Activated CD8-positive, alpha-beta memory T cell treated with anti-CD3 and anti-CD28 coated beads, Interleukin-2, amount 10 ng/mL, durations not matched to agents 7 days and 5 days (primary cell): ENCODE results near the gene RGPD8. TPM values are rescaled to one million over a fixed set of nuclear protein-coding genes. Genes with fewer than 3 reads are reported as not detected.
"Not testable (repeated sequence)": the region's sequence is repeated elsewhere in the genome, so short reads cannot be mapped to it uniquely, and the experiment has no call there.

Experiments used
- ATAC-seq: fragments of 150-1000 bp; cut with Tn5 transposase; one replicate; pipeline ENCODE4 v1.10.0; 2021; ENCODE audit warnings: moderate library complexity
- CTCF ChIA-PET: fragments of 350-600 bp; sonication (Branson Sonifier 250); formaldehyde crosslinking; loops from one replicate; lab custom pipeline; 2021; ENCODE audit warnings: antibody characterized with exemption; lab: Charles Lee
- DNase-seq: peaks from one replicate; pipeline ENCODE4 v3.0.0-alpha.2; 2020
- H3K27ac Mint-ChIP-seq: one replicate; pipeline ENCODE4 v1.8.0; 2021; ENCODE audit warnings: mild to moderate bottlenecking, mixed read lengths
- H3K27me3 Mint-ChIP-seq: one replicate; pipeline ENCODE4 v1.8.0; 2021; ENCODE audit warnings: mixed read lengths
- H3K36me3 Mint-ChIP-seq: one replicate; pipeline ENCODE4 v1.8.0; 2021; ENCODE audit warnings: mild to moderate bottlenecking, mixed read lengths
- H3K4me1 Mint-ChIP-seq: one replicate; pipeline ENCODE4 v1.8.0; 2021; ENCODE audit warnings: mixed read lengths
- H3K4me3 Mint-ChIP-seq: one replicate; pipeline ENCODE4 v1.8.0; 2021; ENCODE audit warnings: mild to moderate bottlenecking, moderate library complexity, mixed read lengths
- H3K9me3 Mint-ChIP-seq: one replicate; pipeline ENCODE4 v1.8.0; 2022; ENCODE audit warnings: low read depth, mixed read lengths
- total RNA-seq, 2 experiments: library from RNA; stranded (reverse); gene quantifications; one replicate each; pipeline ENCODE4 v1.2.3, GENCODE V29; 2021

The RGPD8 gene
- total RNA-seq, 2 experiments from 2014 or later: 8.4 to 13.1 TPM

DNA sequence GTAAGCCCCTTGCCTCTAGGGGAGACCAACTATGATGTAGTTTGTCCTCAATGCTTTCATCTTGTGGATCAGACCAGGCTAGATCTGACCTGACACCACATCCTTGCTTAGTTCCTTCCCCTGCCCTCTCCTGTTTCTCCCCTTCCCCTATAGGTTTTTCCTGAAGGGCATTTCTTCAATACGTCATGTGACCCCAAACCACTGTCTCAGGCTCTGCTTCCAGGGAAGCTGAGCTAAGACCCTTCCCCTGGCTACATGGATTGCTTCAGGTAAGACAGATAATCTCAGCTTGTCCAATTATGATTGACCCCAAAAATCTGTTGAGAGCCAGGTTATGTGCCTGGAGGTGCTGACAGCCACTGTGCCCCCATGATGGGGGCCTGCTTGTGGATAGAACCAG is 25.9 kb upstream of the RGPD8 start:
- CTCF ChIA-PET: no interaction called here
- no peak for DNase-seq
- peaks cover 30% of the 10 kb centered on the region for H3K27me3 Mint-ChIP-seq
- H3K27ac Mint-ChIP-seq: no peak overlapping the region
- H3K36me3 Mint-ChIP-seq: no peaks in the 10 kb centered on the region
- no peaks in the 10 kb centered on the region for H3K4me1 Mint-ChIP-seq
- ATAC-seq: no peak
- no peaks in the 10 kb centered on the region for H3K9me3 Mint-ChIP-seq
- H3K4me3 Mint-ChIP-seq: no peak overlapping the region

DNA sequence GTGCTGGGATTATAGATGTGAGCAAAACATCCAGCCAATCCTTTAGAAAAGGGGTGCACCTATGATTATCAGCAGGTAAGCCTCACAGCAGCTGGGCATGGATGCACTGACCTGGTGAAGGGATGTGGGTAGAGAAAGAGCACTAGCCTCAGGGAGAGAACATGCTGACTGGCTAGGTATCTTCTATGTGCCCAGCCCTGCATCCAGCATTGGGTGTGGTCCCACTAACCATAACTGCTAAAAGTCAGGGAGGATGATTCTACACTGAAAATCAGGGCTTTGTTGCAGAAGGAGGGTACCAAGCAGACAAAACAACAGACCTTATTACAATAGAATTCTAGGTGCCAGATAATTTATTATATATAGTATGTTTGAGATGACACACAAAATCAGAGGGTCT is 21.1 kb upstream of the RGPD8 start:
- CTCF ChIA-PET: no interaction called here
- Mint-ChIP-seq H3K4me1 (no peaks in the 10 kb centered on the region), H3K27me3 (peaks cover 3% of the 10 kb centered on the region), H3K4me3 (no peak overlapping the region), H3K9me3 (no peaks in the 10 kb centered on the region), H3K27ac (no peak overlapping the region), H3K36me3 (no peaks in the 10 kb centered on the region)
- DNase-seq: no peak
- ATAC-seq: no peak

DNA sequence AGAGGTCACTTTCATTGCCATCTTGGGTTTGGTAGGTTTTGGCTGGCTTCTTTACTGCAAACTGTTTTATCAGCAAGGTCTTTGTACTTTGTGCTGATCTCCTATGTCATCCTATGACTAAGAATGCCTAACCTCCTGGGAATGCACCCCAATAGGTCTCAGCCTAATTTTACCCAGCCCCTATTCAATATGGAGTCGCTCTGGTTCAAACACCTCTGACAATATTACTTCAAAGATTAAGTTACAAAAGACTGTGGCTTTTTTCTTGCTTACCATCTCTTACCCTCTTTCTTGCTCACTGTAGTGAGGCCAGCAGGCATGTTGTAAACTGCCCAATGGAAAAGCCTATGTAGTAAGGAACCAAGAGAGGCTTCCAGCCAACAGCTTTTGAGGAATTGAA is 17.9 kb upstream of the RGPD8 start:
- H3K9me3 Mint-ChIP-seq: no peaks in the 10 kb centered on the region
- CTCF ChIA-PET: no interaction called here

DNA sequence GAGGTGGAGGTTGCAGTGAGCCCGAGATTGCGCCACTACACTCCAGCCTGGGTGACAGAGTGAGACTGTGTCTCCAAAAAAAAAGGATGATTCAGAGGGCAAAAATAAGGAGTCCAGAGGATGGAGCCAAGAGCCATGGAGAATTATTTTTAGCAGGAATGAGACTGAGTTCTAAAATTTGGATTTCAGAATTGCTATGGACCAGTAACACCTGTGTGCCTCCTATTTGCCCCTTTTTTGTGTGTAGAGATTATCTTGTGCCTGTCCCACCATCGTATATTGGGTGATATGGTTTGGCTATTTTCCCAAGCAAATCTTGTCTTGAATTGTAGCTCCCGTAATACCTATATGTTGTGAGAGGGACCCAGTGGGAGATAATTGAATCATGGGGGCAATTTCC is 16.4 kb upstream of the RGPD8 start:
- Mint-ChIP-seq H3K9me3 (no peaks in the 10 kb centered on the region), H3K36me3 (no peaks in the 10 kb centered on the region), H3K4me1 (no peaks in the 10 kb centered on the region), H3K4me3 (no peak overlapping the region), H3K27ac (no peak overlapping the region), H3K27me3 (peaks cover 4% of the 10 kb centered on the region)
- no peak for DNase-seq
- ATAC-seq: no peak
- CTCF ChIA-PET: no interaction called here

More for the DNA sequence above, 17.9 kb upstream of the RGPD8 start:
- Mint-ChIP-seq H3K27ac (no peak overlapping the region), H3K27me3 (peaks cover 2% of the 10 kb centered on the region), H3K4me3 (no peak overlapping the region), H3K4me1 (no peaks in the 10 kb centered on the region), H3K36me3 (no peaks in the 10 kb centered on the region)
- DNase-seq (no peak), ATAC-seq (no peak)

DNA sequence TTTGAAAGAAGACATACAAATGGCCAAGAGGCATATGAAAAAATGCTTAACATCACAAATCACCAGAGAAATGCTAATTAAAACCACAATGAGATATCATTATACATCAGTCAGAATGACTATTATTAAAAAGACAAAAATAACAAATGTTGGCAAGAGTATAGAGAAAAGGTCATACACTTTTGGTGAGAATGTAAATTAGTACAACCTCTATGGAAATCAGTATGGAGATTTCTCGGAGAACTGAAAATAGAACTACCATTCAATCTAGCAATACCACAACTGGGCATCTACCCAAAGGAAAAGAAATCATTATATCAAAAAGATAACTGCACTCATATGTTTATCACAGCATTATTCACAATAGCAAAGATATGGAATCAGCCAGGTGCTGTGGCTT is 10.8 kb upstream of the RGPD8 start:
- H3K4me1 Mint-ChIP-seq, H3K4me3 Mint-ChIP-seq, H3K36me3 Mint-ChIP-seq, DNase-seq, H3K9me3 Mint-ChIP-seq, CTCF ChIA-PET, H3K27ac Mint-ChIP-seq, ATAC-seq: not testable (repeated sequence)
- H3K27me3 Mint-ChIP-seq: peaks cover 37% of the 10 kb centered on the region

DNA sequence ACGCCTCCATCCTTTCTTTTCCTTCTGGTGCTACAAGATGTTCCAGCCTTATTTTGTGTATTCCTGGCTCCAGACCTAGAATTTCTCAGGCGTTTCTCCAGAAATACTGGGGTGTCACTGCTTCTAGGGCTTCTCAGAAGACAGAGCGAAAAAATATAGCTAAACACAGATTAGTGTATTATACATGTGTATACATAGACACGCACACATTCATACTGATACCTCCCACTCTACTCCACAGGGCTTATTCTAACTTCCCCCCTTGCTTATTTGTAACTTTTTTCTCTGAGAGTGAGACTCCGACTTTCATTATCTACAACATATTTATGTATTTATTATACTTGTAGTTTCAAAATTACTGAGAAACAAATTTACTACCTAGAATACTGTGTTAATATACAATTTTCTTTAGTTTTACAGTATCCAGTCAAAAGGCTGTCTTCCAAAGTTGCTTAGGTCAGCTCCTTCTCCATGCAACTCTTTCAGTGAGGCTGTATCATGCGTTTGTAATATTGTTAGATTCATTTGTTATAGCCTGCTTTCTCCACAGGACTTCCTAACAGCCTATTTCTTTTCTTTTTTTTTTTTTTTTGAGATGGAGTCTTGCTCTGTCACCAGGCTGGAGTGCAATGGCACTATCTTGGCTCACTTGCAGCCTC is 5.3 kb upstream of the RGPD8 start:
- H3K36me3 Mint-ChIP-seq, H3K27ac Mint-ChIP-seq, H3K4me3 Mint-ChIP-seq, ATAC-seq, H3K4me1 Mint-ChIP-seq, CTCF ChIA-PET, H3K9me3 Mint-ChIP-seq, DNase-seq: not testable (repeated sequence)
- H3K27me3 Mint-ChIP-seq: peaks cover 35% of the 10 kb centered on the region

DNA sequence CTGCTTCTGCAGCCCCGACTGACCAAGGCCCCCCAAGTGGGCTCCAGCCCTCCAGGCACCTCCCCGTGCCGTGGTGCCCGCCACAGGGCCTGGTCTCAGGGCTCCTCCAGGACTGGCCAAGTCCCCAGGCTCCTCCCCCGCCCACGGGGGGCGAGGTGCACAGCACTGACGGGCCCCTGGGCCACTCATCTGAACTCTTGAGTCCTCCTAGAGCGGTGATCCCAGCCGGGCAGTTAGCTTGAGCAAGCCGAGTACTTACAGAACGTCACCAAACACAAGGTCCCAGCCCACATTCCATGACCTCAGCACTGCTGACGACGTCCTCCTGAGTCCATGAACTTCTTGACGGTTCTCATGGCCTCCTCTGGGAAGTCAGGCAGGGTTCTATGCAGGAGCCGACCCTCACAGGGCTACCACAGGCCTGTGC is 4.0 kb upstream of the RGPD8 start:
- CTCF ChIA-PET, ATAC-seq, H3K36me3 Mint-ChIP-seq, H3K4me1 Mint-ChIP-seq, H3K9me3 Mint-ChIP-seq, H3K4me3 Mint-ChIP-seq, H3K27ac Mint-ChIP-seq, DNase-seq: not testable (repeated sequence)
- peaks cover 29% of the 10 kb centered on the region for H3K27me3 Mint-ChIP-seq

DNA sequence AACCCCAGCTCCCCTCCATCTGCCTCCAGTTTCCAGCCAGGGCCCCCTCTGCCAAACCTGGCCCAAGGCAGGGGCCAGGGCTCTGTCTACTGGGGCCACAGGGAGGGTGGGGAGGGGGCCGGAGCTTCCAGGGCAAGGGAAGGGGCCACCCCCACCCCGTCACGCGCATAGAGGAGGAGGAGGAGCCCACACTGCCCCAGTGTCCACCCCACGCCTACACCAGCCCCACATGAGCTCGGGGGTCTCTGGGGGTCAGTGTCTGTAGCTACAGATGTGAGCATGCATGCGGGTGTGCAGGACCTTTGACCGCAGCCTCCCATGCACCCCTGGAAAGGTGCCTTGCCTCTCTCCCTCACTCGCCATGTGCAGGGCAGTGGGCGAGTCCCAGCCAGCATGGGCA is 3.5 kb upstream of the RGPD8 start:
- H3K9me3 Mint-ChIP-seq, H3K4me3 Mint-ChIP-seq, DNase-seq, H3K4me1 Mint-ChIP-seq, ATAC-seq, CTCF ChIA-PET, H3K27ac Mint-ChIP-seq, H3K36me3 Mint-ChIP-seq: not testable (repeated sequence)
- peaks cover 25% of the 10 kb centered on the region for H3K27me3 Mint-ChIP-seq

DNA sequence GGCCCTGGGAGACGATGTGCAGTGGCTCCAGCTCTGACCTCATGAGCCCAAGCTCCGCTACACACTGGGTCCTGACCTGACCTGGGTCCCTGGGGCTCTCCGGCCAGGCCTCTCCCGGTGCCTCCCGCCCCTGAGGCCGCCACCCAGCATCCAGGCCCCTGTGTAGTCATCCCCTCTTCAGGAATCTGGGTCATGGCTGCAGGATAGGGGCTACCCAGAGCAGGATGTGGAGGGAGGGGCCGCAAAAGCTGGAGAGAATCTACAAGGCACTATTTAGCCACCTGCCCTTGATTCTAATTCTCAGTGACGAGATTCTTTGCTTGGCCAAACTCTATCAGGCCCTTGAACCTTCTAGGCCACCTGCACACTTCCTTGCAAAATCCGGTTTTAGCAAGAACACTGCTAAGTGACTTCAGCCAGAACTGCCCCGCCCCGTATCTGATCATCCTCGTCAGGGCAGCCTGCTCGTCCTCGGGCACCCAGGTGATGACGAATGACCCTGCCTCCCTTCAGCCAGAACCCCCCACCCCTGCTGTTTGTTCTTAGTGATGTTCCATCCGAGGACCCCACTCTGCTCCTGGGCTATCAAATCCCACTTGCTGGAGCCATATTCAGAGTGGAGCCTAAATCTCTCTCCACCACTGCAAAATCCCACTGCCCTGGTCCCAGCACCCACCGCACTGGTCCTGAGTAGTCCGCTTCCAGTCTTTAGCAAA is 2.4 kb upstream of the RGPD8 start:
- H3K27ac Mint-ChIP-seq, H3K4me3 Mint-ChIP-seq, H3K36me3 Mint-ChIP-seq, DNase-seq, H3K9me3 Mint-ChIP-seq, H3K4me1 Mint-ChIP-seq, ATAC-seq, CTCF ChIA-PET: not testable (repeated sequence)
- peaks cover 22% of the 10 kb centered on the region for H3K27me3 Mint-ChIP-seq

DNA sequence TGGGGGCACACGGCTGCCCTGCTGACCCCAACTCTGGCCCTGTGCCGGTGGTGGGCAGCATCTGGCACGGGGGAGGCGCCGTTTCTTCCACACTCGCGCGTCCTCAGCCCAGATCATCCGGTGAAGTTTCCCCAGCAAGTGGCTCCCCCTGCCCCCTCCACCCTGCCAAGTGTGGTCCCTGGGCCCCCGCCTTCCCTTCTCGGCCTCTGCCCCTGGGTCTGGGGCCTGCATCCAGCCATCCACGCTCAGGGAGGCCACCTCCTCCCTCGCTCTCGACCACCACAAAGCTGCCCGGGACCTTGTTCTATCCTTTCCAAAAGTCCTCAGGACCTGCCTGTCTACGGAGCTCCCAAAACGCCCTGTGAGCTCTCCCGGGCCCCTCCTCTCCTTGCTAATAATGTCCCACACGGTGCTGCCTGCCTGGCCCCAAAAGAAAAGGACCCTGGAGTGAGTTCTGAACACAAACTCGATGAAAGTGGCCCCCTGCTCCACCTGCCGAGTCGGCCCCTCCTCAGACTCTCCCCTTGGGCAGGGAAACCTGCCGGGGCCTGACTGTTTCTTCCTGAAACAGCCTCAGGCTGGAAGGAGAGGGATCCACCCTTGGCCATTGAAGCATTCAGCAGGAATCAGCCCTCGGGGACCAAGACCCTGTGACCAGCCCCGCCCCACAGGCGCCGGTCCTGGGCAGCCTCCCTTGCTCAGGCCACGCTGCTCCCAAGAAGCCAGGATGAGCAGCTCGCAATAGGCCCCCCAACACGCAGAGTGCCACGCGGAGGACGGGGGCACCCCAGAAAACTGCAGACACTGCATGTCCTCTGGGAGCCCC is 1.7 kb upstream of the RGPD8 start:
- not testable (repeated sequence) for DNase-seq, H3K27ac Mint-ChIP-seq, H3K36me3 Mint-ChIP-seq, H3K9me3 Mint-ChIP-seq, H3K4me3 Mint-ChIP-seq, ATAC-seq
- Mint-ChIP-seq H3K4me1 (peaks cover 11% of the 10 kb centered on the region), H3K27me3 (peaks cover 15% of the 10 kb centered on the region)
- CTCF ChIA-PET: interaction anchor here (1.7 kb wide), 1 partner anchor 313 kb away, joined by 9 read pairs; no protein-coding TSS in a partner anchor

DNA sequence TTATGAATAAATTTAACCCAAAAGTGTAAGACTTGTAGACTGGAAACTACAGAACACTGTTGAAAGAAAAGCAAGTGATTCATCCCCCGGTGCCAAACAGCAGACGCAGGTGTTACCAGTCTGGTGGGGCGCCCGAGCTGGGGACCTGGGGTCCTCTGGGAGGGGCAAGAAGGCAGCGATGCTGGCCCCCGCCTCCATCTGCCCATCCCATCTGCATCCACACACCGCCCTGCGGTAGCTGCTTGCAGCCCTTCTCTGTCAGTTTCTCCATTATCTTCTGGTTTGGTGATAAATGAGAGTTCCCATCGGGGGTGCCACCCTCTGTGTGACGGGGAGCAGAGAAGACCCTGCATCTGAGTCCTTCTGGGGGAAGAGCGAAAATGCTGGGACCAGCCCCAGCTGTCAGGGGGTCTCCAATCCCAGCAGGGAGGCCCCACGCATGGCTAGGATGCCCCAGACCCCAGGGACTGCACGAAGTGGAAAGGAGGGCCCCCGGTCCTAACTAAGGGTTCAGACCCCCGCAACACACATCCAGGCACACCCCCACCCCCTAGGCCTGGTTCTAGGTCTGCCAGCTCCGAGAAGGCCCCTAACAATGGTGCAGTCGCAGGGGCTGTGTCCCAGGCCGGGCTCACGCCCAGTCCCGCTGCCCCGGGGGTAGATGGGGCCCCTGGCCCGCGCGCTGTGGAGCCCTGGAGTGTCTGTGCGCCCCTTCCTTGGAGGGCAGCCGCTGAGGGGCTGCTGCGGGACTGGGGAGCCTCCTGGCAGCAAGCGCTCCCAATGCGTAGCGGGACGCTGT is 686 bp upstream of the RGPD8 start:
- H3K4me3 Mint-ChIP-seq: no peak overlapping the region
- CTCF ChIA-PET: interaction anchor here (0.8 to 1.7 kb wide), 5 partner anchors 175 to 316 kb away, joined by 3 to 9 read pairs (median 5); partner anchors contain the start of gene ZC3H8
- H3K36me3 Mint-ChIP-seq: no peaks in the 10 kb centered on the region
- no peak overlapping the region for H3K27ac Mint-ChIP-seq
- ATAC-seq (no peak), DNase-seq (no peak)
- H3K4me1 Mint-ChIP-seq: peaks cover 12% of the 10 kb centered on the region
- peaks cover 8% of the 10 kb centered on the region for H3K27me3 Mint-ChIP-seq
- H3K9me3 Mint-ChIP-seq: no peaks in the 10 kb centered on the region

DNA sequence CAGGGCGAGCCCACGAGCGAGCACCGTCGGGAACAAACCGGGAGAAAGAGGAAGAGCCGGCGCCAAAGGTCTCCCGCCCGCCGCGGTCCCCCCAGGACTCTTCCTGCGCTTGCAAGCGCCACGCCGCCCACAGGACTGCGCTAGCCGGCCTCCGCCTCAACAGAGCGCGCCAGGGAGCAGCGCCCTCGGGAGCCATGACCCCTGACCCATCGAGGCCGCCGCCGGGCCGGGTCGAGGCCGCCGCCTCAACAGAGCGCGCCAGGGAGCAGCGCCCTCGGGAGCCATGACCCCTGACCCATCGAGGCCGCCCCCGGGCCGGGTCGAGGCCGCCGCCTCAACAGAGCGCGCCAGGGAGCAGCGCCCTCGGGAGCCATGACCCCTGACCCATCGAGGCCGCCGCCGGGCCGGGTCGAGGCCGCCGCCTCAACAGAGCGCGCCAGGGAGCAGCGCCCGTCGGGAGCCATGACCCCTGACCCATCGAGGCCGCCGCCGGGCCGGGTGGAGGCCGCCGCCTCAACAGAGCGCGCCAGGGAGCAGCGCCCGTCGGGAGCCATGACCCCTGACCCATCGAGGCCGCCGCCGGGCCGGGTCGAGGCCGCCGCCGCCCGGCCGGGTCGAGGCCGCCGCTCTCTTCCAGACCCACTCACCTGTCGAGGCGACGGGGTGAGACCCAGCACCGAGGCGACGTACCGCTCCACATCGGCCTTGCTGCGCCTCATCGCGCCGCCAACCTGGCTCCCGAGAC is 538 bp downstream of the RGPD8 start:
- H3K36me3 Mint-ChIP-seq, H3K9me3 Mint-ChIP-seq, H3K27me3 Mint-ChIP-seq: not testable (repeated sequence)
- Mint-ChIP-seq H3K4me1 (peaks cover 12% of the 10 kb centered on the region), H3K27ac (peak overlapping the region; percentile 78), H3K4me3 (peak overlapping the region; percentile 84)
- CTCF ChIA-PET: interaction anchor here (0.6 to 1.7 kb wide), 10 partner anchors 173 to 379 kb away, joined by 3 to 9 read pairs (median 4); partner anchors contain the start of gene ZC3H8
- peak; percentile 55 for DNase-seq
- ATAC-seq: peak; percentile 65
